Left ventricle myocardium superior (tissue), 1 donor: ENCODE data around the gene SIMC1. TPM values are rescaled to one million over a fixed set of nuclear protein-coding genes. Genes with fewer than 3 reads are reported as not detected.

Source experiments
- ATAC-seq: fragments of 200-7000 bp; cut with Tn5 transposase; one replicate; pipeline ENCODE4 v1.9.1; 2020; ENCODE audit warnings: mild to moderate bottlenecking, moderate library complexity
- DNase-seq: peaks from one replicate; pipeline ENCODE4 v3.0.0-alpha.2; 2020
- intact Hi-C: fragments of 100-400 bp; cut with micrococcal nuclease; formaldehyde crosslinking; loops from one replicate; pipeline ENCODE4 v1.11.0; 2022
- total RNA-seq: library from RNA; stranded (reverse); fragmentation: NEBNext Ultra II Directional; extraction: Animal tissue kit (Norgen Biotek cat#: 25700); gene quantifications from one replicate; pipeline ENCODE4 v1.2.1, GENCODE V29; 2021
- donor health status: DM: no; HTN: yes; CAD: no; lungs with severe emphysema.

The SIMC1 gene
- total RNA-seq, 1 donor from 2014 or later = 6.1 TPM

DNA sequence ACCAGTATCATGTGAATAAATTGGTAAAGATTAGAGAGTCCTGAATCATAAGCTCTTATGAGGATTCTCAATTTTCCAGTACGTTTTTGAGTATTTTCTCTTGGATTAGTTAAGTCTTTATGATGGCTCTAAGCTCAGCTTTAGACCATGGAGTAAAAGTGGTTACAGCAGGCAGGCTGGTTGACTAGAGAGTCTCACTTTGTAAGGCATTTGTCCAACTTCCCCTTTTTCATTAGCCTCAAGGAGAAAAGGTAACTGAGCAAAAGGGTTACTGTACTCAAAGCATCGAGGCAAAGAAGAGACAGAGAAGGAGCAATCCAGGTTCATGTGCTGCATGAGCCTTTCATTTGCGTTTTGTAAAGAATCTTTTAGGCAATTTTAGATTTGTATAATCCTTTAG, 141.7 kb downstream of the SIMC1 start:
- DNase-seq (no peak), ATAC-seq (no peak)
- intact Hi-C loops = no loop called here

DNA sequence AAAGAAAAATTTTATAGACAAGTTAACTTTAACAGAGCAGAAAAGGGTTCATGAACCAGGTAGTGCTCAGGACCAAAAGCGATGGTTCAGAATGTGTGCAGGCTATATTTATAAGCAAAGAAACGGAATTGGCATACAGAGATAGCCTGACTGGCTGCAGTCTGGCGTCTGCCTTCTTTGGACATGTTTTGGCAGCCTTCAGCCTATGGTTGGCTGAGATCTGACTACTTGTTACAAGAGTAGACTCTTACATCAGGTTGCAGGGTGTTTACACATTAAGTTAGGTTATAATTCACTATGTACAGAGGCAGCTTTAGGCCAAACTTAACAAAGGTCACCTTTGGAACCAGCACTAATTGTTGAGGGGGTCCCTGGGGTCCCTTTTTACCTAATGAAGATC, 143.2 kb downstream of the SIMC1 start:
- peak; percentile 93 for ATAC-seq
- DNase-seq = peak; percentile 55
- intact Hi-C loops = no loop called here

DNA sequence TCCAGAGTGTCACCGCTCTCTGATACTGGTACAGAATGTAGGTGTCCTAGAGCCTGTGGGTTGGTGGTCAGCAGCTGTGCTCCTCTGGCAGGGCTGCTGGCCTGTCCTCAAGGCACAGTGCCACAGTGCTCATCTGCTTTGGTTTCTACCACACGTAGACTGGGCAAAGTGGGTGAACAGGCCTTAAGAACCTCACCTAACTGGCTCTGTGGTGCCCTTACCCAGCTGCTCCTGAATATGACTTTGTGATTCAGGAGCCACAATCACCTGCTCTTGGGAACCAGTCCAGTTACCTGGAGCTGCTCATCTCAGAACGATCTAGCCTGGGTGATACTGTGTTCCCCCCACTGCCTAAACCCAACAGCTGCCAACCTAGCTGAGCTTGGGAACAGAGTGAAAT, 143.8 kb downstream of the SIMC1 start:
- ATAC-seq (peak; percentile 27), DNase-seq (no peak)
- intact Hi-C loops = no loop called here

DNA sequence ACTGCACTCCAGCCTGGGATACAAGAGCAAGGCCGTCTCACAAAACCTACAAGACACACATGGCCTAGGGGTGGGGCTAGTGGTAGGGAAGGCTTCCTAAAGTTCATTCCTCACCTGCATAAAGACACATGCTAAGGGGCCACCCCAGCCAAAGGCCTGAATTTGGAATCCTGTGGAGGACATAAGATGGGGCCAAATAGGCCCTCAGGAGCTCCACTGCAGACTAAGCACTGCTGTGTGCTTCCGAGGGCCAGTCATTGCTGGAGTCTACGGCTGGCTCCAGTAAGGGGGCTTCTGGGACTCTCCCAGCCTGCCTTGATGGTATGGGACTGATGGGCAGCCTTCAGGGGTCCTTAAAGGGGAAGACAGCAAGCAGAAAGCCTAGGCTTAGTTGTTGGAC, 144.5 kb downstream of the SIMC1 start:
- ATAC-seq (no peak), DNase-seq (no peak)
- intact Hi-C loops = no loop called here

DNA sequence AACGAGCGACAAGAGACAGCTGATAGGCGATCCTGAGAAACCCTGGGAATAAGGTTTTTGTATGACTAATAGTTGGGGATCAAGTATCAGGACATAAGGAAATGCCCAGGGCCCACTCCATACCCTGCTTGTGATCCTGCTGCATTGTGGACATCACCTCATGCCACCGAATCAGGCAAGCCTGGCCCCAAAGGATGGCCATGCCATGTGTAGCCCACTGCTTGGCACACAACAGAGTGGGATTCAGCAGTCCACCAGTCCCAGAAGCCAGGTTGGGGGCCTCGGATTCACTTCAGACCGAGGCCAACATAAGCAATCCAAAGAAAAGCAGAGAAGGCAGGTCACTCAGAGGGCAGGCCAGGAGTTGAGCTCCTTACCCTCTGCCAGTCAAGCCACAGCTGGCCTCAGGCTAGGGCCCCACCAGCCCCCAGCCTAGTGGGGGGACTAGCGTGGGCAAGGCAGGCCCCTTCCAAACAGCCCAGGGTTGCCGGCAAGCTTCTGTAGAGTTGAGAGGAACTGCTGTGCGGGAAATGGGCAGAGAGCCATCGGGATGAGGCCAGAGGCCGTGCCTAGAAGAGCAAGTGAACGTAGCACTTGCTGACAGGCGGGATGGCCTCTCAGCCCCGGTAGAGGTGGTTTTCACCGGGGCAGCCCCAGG, 145.2 kb downstream of the SIMC1 start:
- DNase-seq = no peak
- ATAC-seq = no peak
- intact Hi-C loops = no loop called here

DNA sequence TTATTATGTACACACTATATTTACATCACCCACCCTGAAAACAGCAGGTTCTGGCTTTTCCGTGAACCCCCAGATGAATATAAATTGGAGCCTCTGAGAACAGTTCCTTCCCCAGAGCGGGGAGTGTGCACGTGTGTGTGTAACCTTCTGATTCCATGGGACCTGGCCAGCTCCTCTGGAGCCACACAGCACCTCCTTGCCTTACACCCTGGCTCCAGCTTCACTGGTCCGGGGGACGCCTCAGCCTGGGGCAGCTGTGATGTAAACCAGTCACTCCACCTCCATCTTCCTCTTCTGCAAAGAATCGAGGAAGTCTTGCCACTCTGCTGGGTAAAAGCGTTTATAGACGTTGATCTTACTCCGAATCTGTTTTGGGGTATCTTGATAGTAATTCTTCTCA, 145.7 kb downstream of the SIMC1 start:
- DNase-seq (no peak), ATAC-seq (no peak)
- intact Hi-C loops = no loop called here

DNA sequence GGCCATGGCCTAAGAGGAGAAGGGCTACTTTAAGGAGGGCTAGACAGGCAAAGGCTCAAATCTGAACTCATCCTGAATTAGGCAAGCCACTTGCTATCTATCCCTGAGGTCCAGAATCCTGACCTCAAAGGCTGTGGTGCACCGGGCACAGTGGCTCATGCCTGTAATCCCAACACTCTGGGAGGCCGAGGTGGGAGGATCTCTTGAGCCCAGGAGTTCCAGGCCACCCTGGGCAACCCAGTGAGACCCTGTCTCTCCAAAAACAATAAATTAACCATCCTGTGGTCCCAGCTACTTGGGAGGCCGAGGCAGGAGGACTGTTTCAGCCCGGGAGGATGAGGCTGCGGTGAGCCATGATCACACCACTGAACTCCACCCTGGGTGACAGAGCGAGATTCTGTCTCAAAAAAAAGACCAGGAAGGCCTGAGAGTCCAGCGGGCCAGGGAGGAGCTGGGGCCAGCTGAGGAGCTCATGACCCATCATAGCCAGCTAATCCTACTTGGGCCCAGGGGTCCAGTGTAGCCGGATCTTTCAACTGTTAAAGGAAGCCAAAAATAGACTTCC, 146.2 kb downstream of the SIMC1 start:
- ATAC-seq = no peak
- intact Hi-C loops = no loop called here

DNA sequence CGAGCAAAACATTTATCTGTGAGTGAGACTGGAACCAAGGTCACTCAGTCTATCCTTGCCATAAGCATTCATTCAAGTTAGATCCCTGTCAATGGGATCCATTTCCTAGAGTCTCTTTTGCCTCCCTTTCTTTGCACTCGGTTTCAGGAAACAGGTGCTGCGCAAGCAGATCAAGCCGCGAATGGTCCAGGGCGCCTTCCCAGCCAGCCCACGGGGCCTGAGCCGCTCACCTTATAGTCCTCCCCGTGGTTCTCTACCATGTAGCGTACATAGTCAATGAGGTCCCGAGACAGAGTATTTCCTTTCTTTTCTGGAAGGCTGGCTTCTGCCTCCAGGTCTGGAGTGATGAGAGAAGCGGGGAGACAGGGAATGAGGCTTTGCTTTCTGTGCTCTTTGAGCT, 146.8 kb downstream of the SIMC1 start:
- DNase-seq = peak; percentile 15
- no peak for ATAC-seq
- intact Hi-C loops = no loop called here

More for the DNA sequence above, 146.2 kb downstream of the SIMC1 start:
- DNase-seq = no peak

- intact Hi-C loops = no loop called here
- ATAC-seq = no peak
- no peak for DNase-seq
Observed at GRCh38 chr5:176386491-176386890, 148.3 kb downstream of the SIMC1 start.

GRCh38 chr5:176387384-176387925, 149.2 kb downstream of the SIMC1 start:
- intact Hi-C loops = no loop called here
- no peak for DNase-seq
- ATAC-seq = no peak

DNA sequence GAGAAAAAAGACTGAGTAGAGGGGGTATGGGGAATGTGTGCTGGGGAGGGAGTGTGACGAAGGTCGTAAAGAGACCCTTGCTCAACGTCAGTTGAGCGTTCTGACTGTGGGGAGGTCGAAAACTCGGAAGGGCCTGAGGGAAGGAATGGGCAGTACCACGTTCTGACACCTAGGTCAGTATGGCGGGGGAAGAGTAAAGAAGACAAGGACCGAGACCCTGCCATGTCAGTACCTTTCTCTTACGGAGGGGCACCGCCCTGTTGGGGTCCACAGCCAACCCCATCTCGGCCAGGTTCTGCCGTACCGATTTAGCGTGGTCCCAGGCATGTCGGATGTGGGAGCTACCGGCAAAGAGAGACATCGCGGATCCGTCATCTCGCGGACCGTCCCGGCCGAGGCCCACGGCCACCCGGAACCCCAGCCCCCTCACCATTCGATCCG, 149.8 kb downstream of the SIMC1 start:
- DNase-seq (no peak), ATAC-seq (no peak)
- intact Hi-C loops = no loop called here

- intact Hi-C loops = no loop called here
- DNase-seq (peak; percentile 99), ATAC-seq (peak; percentile 95)
Observed at GRCh38 chr5:176388444-176389134, 150.4 kb downstream of the SIMC1 start, which contains the start of the genes HIGD2A and NOP16. TSS of gene HIGD2A (plus strand) at chr5:176388751. CDS start at chr5:176388820, 69 bp downstream. TSS of gene NOP16 (minus strand) at chr5:176388598. CDS start at chr5:176388539, 59 bp downstream.

- intact Hi-C loops = no loop called here
- ATAC-seq = peak; percentile 28
- DNase-seq = no peak
Observed at GRCh38 chr5:176389135-176390123, 151.2 kb downstream of the SIMC1 start.

- no peak for DNase-seq
- no peak for ATAC-seq
- intact Hi-C loops = no loop called here
Observed at GRCh38 chr5:176391479-176391878, 153.3 kb downstream of the SIMC1 start.

GRCh38 chr5:176391999-176392398, 153.8 kb downstream of the SIMC1 start:
- intact Hi-C loops = no loop called here

GRCh38 chr5:176392526-176392925, 154.3 kb downstream of the SIMC1 start:
- ATAC-seq = no peak
- DNase-seq = no peak
- intact Hi-C loops = no loop called here

More at GRCh38 chr5:176391999-176392398, 153.8 kb downstream of the SIMC1 start:
- DNase-seq (no peak), ATAC-seq (no peak)

- no peak for DNase-seq
Observed at GRCh38 chr5:176394096-176394495, 155.9 kb downstream of the SIMC1 start.

GRCh38 chr5:176394881-176395675, 156.9 kb downstream of the SIMC1 start:
- DNase-seq = peak; percentile 84
- intact Hi-C loops = no loop called here
- peak; percentile 92 for ATAC-seq

More at GRCh38 chr5:176394096-176394495, 155.9 kb downstream of the SIMC1 start:
- ATAC-seq = no peak
- intact Hi-C loops = no loop called here
